Muscle of leg (tissue), 11 donors: ENCODE measurements around the gene COL27A1. TPM values are rescaled to one million over a fixed set of nuclear protein-coding genes. Genes with fewer than 3 reads are reported as not detected.

Experiments used
- DNase-seq: peaks from one replicate; pipeline ENCODE4 v3.0.0; 2013
- H3K27ac ChIP-seq: one replicate; pipeline ENCODE4 v1.5.1; 2013; ENCODE audit warnings: mild to moderate bottlenecking, low read length, control low read depth
- H3K27me3 ChIP-seq: one replicate; pipeline ENCODE4 v1.6.1; 2013; ENCODE audit warnings: low read length; ENCODE audit not compliant: control insufficient read depth, insufficient read depth
- H3K36me3 ChIP-seq: one replicate; pipeline ENCODE4 v1.6.1; 2013; ENCODE audit warnings: low read length; ENCODE audit not compliant: control insufficient read depth, insufficient read depth
- H3K4me1 ChIP-seq: one replicate; pipeline ENCODE4 v1.6.1; 2013; ENCODE audit warnings: low read length; ENCODE audit not compliant: control insufficient read depth, insufficient read depth
- H3K4me3 ChIP-seq: one replicate; pipeline ENCODE4 v1.5.1; 2013; ENCODE audit warnings: low read length, control low read depth
- H3K9me3 ChIP-seq: replicated peaks from 2 replicates; pipeline ENCODE4 v1.6.1; 2013; ENCODE audit warnings: low read depth, low read length; ENCODE audit not compliant: control insufficient read depth
- WGBS: methylation state at CpG from one replicate; pipeline ENCODE4 v1.1.5; 2013; ENCODE audit warnings: missing lambda C conversion rate; ENCODE audit not compliant: insufficient coverage; 5-methylcytosine and 5-hydroxymethylcytosine counted together
- polyA plus RNA-seq, 8 donors: library from polyadenylated mRNA; unstranded; fragments of 120-200 nt; gene quantifications; one replicate each; pipeline versions ENCODE4 v1.2.1 to v1.2.3, GENCODE V29; 2013; ENCODE audit warnings: inconsistent platforms in 1 of 8, low replicate concordance in 1 of 8; ENCODE audit not compliant: insufficient read length in 8 of 8, insufficient read depth in 1 of 8
- total RNA-seq: library from RNA; stranded (reverse); fragments of 120-200 nt; gene quantifications from one replicate; pipeline ENCODE4 v1.2.4, GENCODE V29; 2013

COL27A1 gene
- total and polyA plus RNA-seq, 9 donors = 22.1 to 41.3 (median 33.9) TPM

GRCh38 chr9:114228016-114228808, 72.9 kb downstream of the COL27A1 start:
- H3K9me3 ChIP-seq = no peaks in the 10 kb centered on the region
- no peak overlapping the region for H3K27ac ChIP-seq
- H3K4me1 ChIP-seq = peaks cover 65% of the 10 kb centered on the region
- no peaks in the 10 kb centered on the region for H3K27me3 ChIP-seq
- H3K4me3 ChIP-seq = no peak overlapping the region
- no peak for DNase-seq
- 34% methylated on average over 7 of the region's 17 CpGs for WGBS
- peaks cover 34% of the 10 kb centered on the region for H3K36me3 ChIP-seq

GRCh38 chr9:114229295-114229694, 74.0 kb downstream of the COL27A1 start:
- H3K27ac ChIP-seq = no peak overlapping the region
- DNase-seq = no peak
- H3K9me3 ChIP-seq = no peaks in the 10 kb centered on the region
- H3K4me1 ChIP-seq = peaks cover 70% of the 10 kb centered on the region
- peaks cover 31% of the 10 kb centered on the region for H3K36me3 ChIP-seq
- no peaks in the 10 kb centered on the region for H3K27me3 ChIP-seq
- 35% methylated on average over 5 of the region's 6 CpGs for WGBS
- H3K4me3 ChIP-seq = no peak overlapping the region

GRCh38 chr9:114230068-114230467, 74.7 kb downstream of the COL27A1 start:
- WGBS = 22% methylated on average over 6 of the region's 8 CpGs
- Histone ChIP-seq H3K4me3 (no peak overlapping the region), H3K36me3 (peaks cover 32% of the 10 kb centered on the region), H3K27me3 (no peaks in the 10 kb centered on the region), H3K9me3 (no peaks in the 10 kb centered on the region), H3K27ac (no peak overlapping the region), H3K4me1 (peaks cover 75% of the 10 kb centered on the region)
- DNase-seq = no peak

GRCh38 chr9:114231273-114231672, 75.9 kb downstream of the COL27A1 start:
- Histone ChIP-seq H3K4me3 (no peak overlapping the region), H3K27ac (peak overlapping the region; percentile 51), H3K36me3 (peaks cover 31% of the 10 kb centered on the region), H3K27me3 (no peaks in the 10 kb centered on the region), H3K9me3 (no peaks in the 10 kb centered on the region), H3K4me1 (peaks cover 73% of the 10 kb centered on the region)
- no peak for DNase-seq
- 60% methylated on average over 1 of the region's 6 CpGs for WGBS

- Histone ChIP-seq H3K27me3 (no peaks in the 10 kb centered on the region), H3K27ac (peak overlapping the region; percentile 57), H3K4me3 (no peak overlapping the region), H3K9me3 (no peaks in the 10 kb centered on the region), H3K4me1 (peaks cover 75% of the 10 kb centered on the region), H3K36me3 (peaks cover 27% of the 10 kb centered on the region)
- no peak for DNase-seq
- WGBS = 77% methylated on average over 10 of the region's 12 CpGs
Observed at GRCh38 chr9:114231719-114232449, 76.5 kb downstream of the COL27A1 start.

- H3K4me1 ChIP-seq = peaks cover 71% of the 10 kb centered on the region
- H3K4me3 ChIP-seq = no peak overlapping the region
- peak overlapping the region; percentile 96 for H3K27ac ChIP-seq
- no peaks in the 10 kb centered on the region for H3K9me3 ChIP-seq
- DNase-seq = peak; percentile 99
- H3K36me3 ChIP-seq = peaks cover 28% of the 10 kb centered on the region
- no peaks in the 10 kb centered on the region for H3K27me3 ChIP-seq
- 22% methylated on average over 9 of the region's 10 CpGs for WGBS
Observed at GRCh38 chr9:114233491-114234185, 78.3 kb downstream of the COL27A1 start.

- peak; percentile 42 for DNase-seq
- Histone ChIP-seq H3K27ac (no peak overlapping the region), H3K4me1 (peaks cover 71% of the 10 kb centered on the region), H3K27me3 (peaks cover 2% of the 10 kb centered on the region), H3K36me3 (peaks cover 34% of the 10 kb centered on the region), H3K9me3 (no peaks in the 10 kb centered on the region), H3K4me3 (no peak overlapping the region)
- whole genome bisulfite sequencing = 56% methylated on average over 6 of the region's 16 CpGs
Observed at GRCh38 chr9:114235033-114235661, 79.8 kb downstream of the COL27A1 start.

GRCh38 chr9:114236391-114237138, 81.2 kb downstream of the COL27A1 start:
- Histone ChIP-seq H3K27me3 (peaks cover 2% of the 10 kb centered on the region), H3K36me3 (peaks cover 38% of the 10 kb centered on the region), H3K4me3 (no peak overlapping the region), H3K4me1 (peaks cover 70% of the 10 kb centered on the region), H3K9me3 (no peaks in the 10 kb centered on the region), H3K27ac (no peak overlapping the region)
- 31% methylated on average over 7 of the region's 12 CpGs for WGBS
- DNase-seq = no peak

GRCh38 chr9:114237247-114237646, 81.9 kb downstream of the COL27A1 start:
- no peak overlapping the region for H3K4me3 ChIP-seq
- WGBS = 88% methylated on average over 4 of the region's 5 CpGs
- no peak for DNase-seq
- peaks cover 2% of the 10 kb centered on the region for H3K27me3 ChIP-seq
- peaks cover 37% of the 10 kb centered on the region for H3K36me3 ChIP-seq
- H3K27ac ChIP-seq = peak overlapping the region; percentile 62
- no peaks in the 10 kb centered on the region for H3K9me3 ChIP-seq
- peaks cover 65% of the 10 kb centered on the region for H3K4me1 ChIP-seq
